BE2C (cell line): ENCODE measurements around the gene GRIN3B.

ENCODE experiments used
- DNase-seq: peaks from one replicate; pipeline ENCODE4 v3.0.0-alpha.2; 2020
- H3K27me3 ChIP-seq: fragments of 250-450 bp; sonication (Bioruptor Pico); 2 replicates; pipeline ENCODE4 v1.5.1; 2020; ENCODE audit warnings: mild to moderate bottlenecking
- H3K36me3 ChIP-seq: fragments of 250-450 bp; sonication (Bioruptor Pico); 2 replicates; pipeline ENCODE4 v1.5.1; 2020; ENCODE audit warnings: mild to moderate bottlenecking
- H3K4me1 ChIP-seq: fragments of 250-450 bp; sonication (Bioruptor Pico); 2 replicates; pipeline ENCODE4 v1.5.1; 2020
- H3K4me3 ChIP-seq: 2 replicates; pipeline ENCODE4 v1.5.1; 2011; ENCODE audit warnings: low read depth, low read length
- H3K9me3 ChIP-seq: fragments of 250-450 bp; sonication (Bioruptor Pico); 2 replicates; pipeline ENCODE4 v1.5.1; 2020
- TF ChIP-seq, protein P1 (sequence below): IDR thresholded peaks from 2 replicates; pipeline ENCODE4 v1.5.1; 2012; ENCODE audit warnings: mild to moderate bottlenecking, low read depth, low read length

The GRIN3B gene

DNA sequence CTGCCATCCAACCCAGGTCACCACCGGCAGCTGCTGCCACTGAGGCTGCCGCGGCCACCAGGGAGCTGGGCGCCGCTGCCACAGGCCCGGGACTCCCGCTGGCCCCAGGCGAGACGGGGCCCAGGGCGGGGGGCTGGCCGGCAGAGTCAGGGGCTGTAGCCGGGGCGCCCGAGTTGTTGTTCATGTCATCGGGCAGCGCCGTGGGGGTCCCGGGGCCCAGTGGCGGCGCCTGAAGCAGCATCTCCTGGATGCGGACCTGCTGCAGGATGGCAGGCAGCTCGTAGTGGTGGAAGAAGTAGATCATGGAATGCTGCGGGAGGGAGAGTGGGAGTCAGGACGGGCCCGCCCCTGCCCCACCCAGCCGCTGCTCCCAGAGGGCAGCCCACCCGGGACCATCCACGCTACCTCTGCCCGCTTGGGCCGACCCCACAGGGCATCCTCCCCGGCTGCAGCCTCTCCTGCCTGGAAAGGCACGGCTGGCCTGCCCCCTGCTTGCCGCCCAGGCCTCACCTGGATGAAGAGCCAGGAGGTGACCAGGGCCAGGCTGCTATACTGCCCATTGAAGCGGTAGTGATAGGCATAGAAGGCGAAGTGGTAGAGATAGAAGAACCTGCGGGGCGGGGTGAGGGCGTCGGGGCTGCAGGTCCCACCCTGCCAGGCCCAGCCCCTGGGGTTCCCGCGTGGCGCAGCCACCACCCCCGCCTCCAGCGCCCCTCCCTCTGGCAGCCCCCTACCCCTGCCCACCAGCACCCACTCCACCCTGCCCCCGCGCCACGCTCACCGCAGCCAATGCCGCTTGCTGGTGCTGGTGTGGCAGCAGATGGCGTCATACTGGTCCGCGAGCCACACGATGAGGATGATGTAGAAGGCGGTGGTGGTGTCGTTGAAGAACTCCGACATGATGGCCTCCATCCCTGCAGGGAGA is 10.6 kb downstream of the GRIN3B start:
- peaks cover 44% of the 10 kb centered on the region for H3K36me3 ChIP-seq
- H3K4me1 ChIP-seq: no peaks in the 10 kb centered on the region
- DNase-seq: no peak
- H3K4me3 ChIP-seq: no peak overlapping the region
- TF ChIP-seq, protein P1, sequence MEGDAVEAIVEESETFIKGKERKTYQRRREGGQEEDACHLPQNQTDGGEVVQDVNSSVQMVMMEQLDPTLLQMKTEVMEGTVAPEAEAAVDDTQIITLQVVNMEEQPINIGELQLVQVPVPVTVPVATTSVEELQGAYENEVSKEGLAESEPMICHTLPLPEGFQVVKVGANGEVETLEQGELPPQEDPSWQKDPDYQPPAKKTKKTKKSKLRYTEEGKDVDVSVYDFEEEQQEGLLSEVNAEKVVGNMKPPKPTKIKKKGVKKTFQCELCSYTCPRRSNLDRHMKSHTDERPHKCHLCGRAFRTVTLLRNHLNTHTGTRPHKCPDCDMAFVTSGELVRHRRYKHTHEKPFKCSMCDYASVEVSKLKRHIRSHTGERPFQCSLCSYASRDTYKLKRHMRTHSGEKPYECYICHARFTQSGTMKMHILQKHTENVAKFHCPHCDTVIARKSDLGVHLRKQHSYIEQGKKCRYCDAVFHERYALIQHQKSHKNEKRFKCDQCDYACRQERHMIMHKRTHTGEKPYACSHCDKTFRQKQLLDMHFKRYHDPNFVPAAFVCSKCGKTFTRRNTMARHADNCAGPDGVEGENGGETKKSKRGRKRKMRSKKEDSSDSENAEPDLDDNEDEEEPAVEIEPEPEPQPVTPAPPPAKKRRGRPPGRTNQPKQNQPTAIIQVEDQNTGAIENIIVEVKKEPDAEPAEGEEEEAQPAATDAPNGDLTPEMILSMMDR: no peak
- no peaks in the 10 kb centered on the region for H3K27me3 ChIP-seq
- H3K9me3 ChIP-seq: no peaks in the 10 kb centered on the region

DNA sequence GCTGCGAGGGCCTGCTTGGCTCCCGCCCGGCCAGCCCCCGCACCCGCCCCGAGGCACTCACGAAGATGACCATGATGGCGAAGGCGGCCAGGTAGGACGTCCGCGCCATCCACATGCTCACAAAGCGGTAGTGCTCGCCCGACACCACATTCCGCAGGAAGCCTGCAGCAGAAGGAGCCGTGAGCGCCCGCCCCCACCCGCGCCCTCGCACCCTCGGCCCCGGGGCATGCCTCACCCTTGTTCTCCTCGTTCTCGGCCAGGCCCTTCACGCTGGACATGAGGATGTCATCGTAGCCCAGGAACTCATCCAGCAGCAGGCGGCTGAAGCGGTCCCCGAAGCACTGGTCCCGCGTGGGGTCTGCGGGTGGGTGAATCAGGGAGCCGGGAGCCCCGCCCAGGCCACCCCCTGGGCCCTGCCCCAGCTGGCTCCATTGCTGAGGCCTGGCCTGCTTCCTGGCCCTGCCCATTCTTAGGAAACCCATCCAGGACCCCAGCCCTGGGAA is 11.7 kb downstream of the GRIN3B start:
- Histone ChIP-seq H3K27me3 (no peaks in the 10 kb centered on the region), H3K9me3 (no peaks in the 10 kb centered on the region), H3K4me3 (no peak overlapping the region), H3K4me1 (peaks cover 5% of the 10 kb centered on the region), H3K36me3 (peaks cover 50% of the 10 kb centered on the region)
- no peak for DNase-seq
- TF ChIP-seq, protein P1: no peak

DNA sequence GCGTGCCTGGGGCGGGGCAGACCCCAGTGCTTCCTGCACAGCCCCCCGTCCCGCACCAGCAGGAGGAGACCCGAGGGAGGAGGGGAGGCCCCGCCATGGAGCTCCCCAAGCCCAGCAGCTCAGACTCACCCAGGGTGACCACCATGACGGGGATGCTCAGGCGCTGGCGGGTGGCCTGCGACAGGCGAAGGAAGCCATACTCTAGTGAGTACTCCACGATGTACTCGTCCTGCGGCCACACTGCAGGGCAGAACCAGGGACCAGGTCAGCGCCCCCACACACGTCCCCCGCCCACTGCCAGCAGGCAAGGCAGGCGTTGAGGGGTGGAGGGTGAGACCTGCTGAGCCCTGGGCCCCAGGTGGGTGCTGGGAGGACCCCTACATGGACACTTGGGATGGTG is 12.1 kb downstream of the GRIN3B start:
- no peak for DNase-seq
- H3K4me1 ChIP-seq: peaks cover 7% of the 10 kb centered on the region
- H3K9me3 ChIP-seq: no peaks in the 10 kb centered on the region
- no peaks in the 10 kb centered on the region for H3K27me3 ChIP-seq
- TF ChIP-seq, protein P1: no peak
- no peak overlapping the region for H3K4me3 ChIP-seq
- H3K36me3 ChIP-seq: peaks cover 52% of the 10 kb centered on the region

DNA sequence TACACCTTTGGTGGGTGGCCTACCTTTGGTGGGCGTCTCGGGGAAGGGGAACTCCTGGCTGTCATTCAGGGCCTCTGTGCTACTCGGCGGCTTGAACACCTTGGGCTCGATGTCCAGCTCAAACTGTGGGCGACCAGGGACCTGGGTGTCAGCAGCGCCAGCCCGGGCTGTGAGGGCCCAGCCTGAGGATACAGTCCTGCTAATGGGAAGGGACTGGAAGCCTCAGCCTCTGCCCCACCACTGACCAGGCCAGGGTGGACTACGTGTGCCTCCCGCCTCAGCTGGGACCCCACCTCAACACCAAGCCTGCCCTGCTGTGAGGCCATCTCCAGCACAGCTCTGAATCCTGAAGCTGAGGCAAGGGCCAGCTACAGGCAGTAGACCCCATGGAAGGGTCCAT is 13.0 kb downstream of the GRIN3B start:
- peaks cover 52% of the 10 kb centered on the region for H3K36me3 ChIP-seq
- no peak for DNase-seq

DNA sequence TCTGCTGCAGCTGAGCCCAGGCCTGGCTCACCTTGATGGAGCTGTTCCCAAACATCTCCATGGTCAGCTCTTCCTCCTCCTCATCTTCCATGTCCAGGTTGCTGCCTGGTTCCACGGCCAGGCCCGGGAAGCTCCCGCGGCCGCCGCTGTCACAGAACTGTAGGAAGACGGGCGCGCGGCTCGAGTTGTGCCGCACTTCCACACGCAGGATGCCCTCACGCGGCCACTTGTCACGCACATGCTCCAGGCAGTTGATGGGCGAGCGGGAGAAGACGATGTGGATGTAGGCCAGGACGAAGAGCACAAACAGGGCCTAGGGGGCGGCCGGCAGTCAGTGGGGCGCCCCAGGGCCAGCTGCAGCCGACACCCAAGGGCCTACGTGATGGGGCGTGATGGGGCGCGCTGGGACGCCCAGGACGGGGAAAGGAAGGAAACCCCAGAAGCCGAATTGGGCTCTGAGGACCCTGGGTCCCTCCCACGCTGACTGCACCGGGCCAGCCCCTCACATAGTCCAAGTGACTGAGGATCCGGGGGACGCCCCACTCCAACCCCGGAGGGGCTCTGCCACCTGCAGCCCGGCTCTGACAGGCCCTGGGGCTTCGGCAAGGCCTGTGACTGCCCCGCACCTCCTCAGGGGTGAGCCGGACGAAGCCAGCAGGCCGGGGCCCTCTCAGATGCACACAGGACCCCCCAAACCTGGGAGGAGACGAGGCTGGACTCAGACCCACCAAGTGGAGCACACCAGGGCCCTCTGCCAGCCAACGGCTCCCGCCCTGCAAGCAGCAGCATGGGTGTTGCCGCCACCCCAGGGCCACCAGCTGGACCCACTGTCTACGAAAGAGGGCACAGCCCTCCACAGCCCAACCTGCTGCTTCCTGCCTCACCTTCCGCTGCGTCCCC is 14.2 kb downstream of the GRIN3B start:
- TF ChIP-seq, protein P1: no peak
- Histone ChIP-seq H3K4me3 (no peak overlapping the region), H3K27me3 (no peaks in the 10 kb centered on the region), H3K36me3 (peaks cover 52% of the 10 kb centered on the region), H3K9me3 (no peaks in the 10 kb centered on the region), H3K4me1 (peaks cover 7% of the 10 kb centered on the region)
- no peak for DNase-seq

More for the DNA sequence above, 13.0 kb downstream of the GRIN3B start:
- H3K4me3 ChIP-seq: no peak overlapping the region
- TF ChIP-seq, protein P1: no peak
- no peaks in the 10 kb centered on the region for H3K27me3 ChIP-seq
- no peaks in the 10 kb centered on the region for H3K9me3 ChIP-seq
- peaks cover 7% of the 10 kb centered on the region for H3K4me1 ChIP-seq
